NCI-H524 (cell line): ENCODE measurements around the gene C1orf232.

Experiments used
- DNase-seq, 2 experiments: peaks; one replicate each; lab custom pipeline; 2025; lab: John Stamatoyannopoulos, UW

C1orf232 gene

GRCh38 chr1:26124418-26125331 is 44.1 kb downstream of the C1orf232 start:
- no peak for DNase-seq

GRCh38 chr1:26122988-26123973 is 45.5 kb downstream of the C1orf232 start:
- no peak for DNase-seq

GRCh38 chr1:26121854-26122773 is 46.6 kb downstream of the C1orf232 start:
- DNase-seq, result no peak

DNA sequence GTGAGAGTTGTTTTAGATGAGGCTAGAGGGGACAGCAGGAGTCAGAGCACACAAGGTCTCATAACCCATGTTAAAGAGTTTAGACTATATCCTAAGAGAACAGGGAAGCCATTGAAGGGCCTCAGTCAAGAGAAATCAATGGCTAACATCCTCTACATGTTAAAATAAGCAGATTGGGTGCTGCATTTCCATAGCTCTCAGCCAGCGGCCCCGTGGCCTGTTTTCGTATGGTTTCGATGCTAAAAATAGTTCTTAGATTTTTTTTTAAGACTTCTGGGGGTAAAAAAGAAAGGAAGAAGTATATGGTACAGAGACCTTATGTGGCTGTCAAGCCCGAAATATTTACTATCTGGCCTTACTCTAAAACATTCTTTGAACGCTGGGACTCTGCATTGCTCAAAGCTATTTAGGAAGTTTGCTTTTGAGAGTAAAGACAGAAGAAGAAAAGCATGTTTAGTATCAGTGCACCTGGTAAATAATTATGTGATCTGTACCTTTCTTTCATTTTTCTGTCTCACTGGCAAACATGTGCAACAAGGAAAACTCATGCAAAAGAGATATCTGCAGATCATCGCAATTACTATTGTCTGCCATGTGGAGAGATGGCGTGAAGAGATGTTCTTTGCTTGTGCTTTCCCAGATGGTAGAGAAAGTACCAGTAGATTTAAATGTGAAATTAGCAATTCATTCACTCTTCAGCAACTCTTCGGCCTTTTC is 48.7 kb downstream of the C1orf232 start:
- DNase-seq, result no peak

GRCh38 chr1:26114165-26114927 is 54.4 kb downstream of the C1orf232 start:
- no peak for DNase-seq
